8988T (cell line): ENCODE results near the gene NFIC.
A peak's percentile ranks its signal among the peaks of the same experiment; 100 is the strongest.
"Not testable (repeated sequence)": the region's sequence is repeated elsewhere in the genome, so short reads cannot be mapped to it uniquely, and the experiment has no call there.

ENCODE experiments used
- DNase-seq: peaks from one replicate; pipeline ENCODE4 v3.0.0; 2011

Gene NFIC

GRCh38 chr19:3497757-3498520, 131.6 kb downstream of the NFIC start:
- DNase-seq: no peak

- no peak for DNase-seq
Observed at GRCh38 chr19:3499738-3500428, 133.5 kb downstream of the NFIC start.

GRCh38 chr19:3500429-3501101, 134.2 kb downstream of the NFIC start, which contains the start of gene DOHH:
DOHH (minus strand) TSS chr19:3500674; CDS start chr19:3496814, 3,860 bp downstream.
- DNase-seq: peak; percentile 98

- no peak for DNase-seq
Observed at GRCh38 chr19:3501780-3502179, 135.4 kb downstream of the NFIC start.

- DNase-seq: no peak
Observed at GRCh38 chr19:3503036-3503572, 136.7 kb downstream of the NFIC start.

GRCh38 chr19:3504735-3505134, 138.4 kb downstream of the NFIC start:
- DNase-seq: no peak

- peak; percentile 92 for DNase-seq
Observed at GRCh38 chr19:3505598-3506383, 139.4 kb downstream of the NFIC start, which contains the start of gene FZR1. FZR1 (plus strand) TSS chr19:3506311; CDS start chr19:3522990, 16,679 bp downstream.

- DNase-seq: no peak
Observed at GRCh38 chr19:3506384-3507340, 140.3 kb downstream of the NFIC start.

- no peak for DNase-seq
Observed at GRCh38 chr19:3507371-3508120, 141.2 kb downstream of the NFIC start.

- DNase-seq: not testable (repeated sequence)
Observed at GRCh38 chr19:3508121-3508661, 141.8 kb downstream of the NFIC start.

- DNase-seq: no peak
Observed at GRCh38 chr19:3508771-3509535, 142.6 kb downstream of the NFIC start.

- DNase-seq: no peak
Observed at GRCh38 chr19:3509566-3509989, 143.2 kb downstream of the NFIC start.

- DNase-seq: no peak
Observed at GRCh38 chr19:3510727-3511126, 144.3 kb downstream of the NFIC start.

- DNase-seq: no peak
Observed at GRCh38 chr19:3511506-3512251, 145.3 kb downstream of the NFIC start.

GRCh38 chr19:3512562-3513228, 146.3 kb downstream of the NFIC start:
- no peak for DNase-seq

- no peak for DNase-seq
Observed at GRCh38 chr19:3513229-3514140, 147.1 kb downstream of the NFIC start.

GRCh38 chr19:3514930-3515329, 148.5 kb downstream of the NFIC start:
- DNase-seq: no peak
